Motor neuron (in vitro differentiated cells): Measurements from ENCODE around the gene MFRP. TPM values are rescaled to one million over a fixed set of nuclear protein-coding genes. Genes with fewer than 3 reads are reported as not detected.

Experiments used
- ATAC-seq, 8 experiments: fragments of 200-7000 bp; cut with Tn5 transposase; replicated peaks in 6 of 8; 2 replicates each; pipeline ENCODE4 v1.8.0; 2021; ENCODE audit warnings: mild to moderate bottlenecking in 8 of 8, moderate library complexity in 8 of 8
- H3K27ac ChIP-seq, 2 donors: fragments of 250-450 bp; sonication (Bioruptor Pico); 2 replicates each; pipeline ENCODE4 v1.9.0; 2021; ENCODE audit warnings: antibody characterized with exemption in 2 of 2, mild to moderate bottlenecking in 2 of 2, moderate library complexity in 1 of 2
- H3K4me1 ChIP-seq, 2 donors: fragments of 250-450 bp; sonication (Bioruptor Pico); replicated peaks in 1 of 2; 2 replicates each; pipeline ENCODE4 v1.6.1; 2021; ENCODE audit warnings: antibody characterized with exemption in 2 of 2, mild to moderate bottlenecking in 2 of 2, moderate library complexity in 1 of 2
- H3K4me3 ChIP-seq, 5 donors: fragments of 250-450 bp; sonication (Bioruptor Pico); 2 replicates each; pipeline ENCODE4 v1.9.0; 2021; ENCODE audit warnings: antibody characterized with exemption in 5 of 5, mild to moderate bottlenecking in 5 of 5, moderate library complexity in 4 of 5
- WGBS, 10 experiments: fragments of 450-650 bp; shearing (Covaris generic); methylation state at CpG; one replicate each; pipeline ENCODE4 v1.0.0; 2022; 5-methylcytosine and 5-hydroxymethylcytosine counted together
- in situ Hi-C, 9 experiments: fragments of 400-800 bp; cut with MboI; loops; one replicate each; pipeline ENCODE4 v1.15.0; 2021; ENCODE audit warnings: low sequenced_read_pairs in 9 of 9, low pct_unique_long_range_greater_than_20kb in 2 of 9; ENCODE audit not compliant: unreplicated experiment in 9 of 9
- total RNA-seq, 8 experiments: library from RNA; unstranded; fragments of 300-600 nt; gene quantifications; 2 replicates each; pipeline versions ENCODE4 v1.2.3 to v1.2.4, GENCODE V29; 2022

Gene MFRP
- total RNA-seq, 8 experiments from 2014 or later: 0.05 to 0.62 (median 0.12) TPM; not detected in 2

- no peak for ATAC-seq
- in situ Hi-C loops: no loop called here
- H3K27ac ChIP-seq: no peak overlapping the region
- no peak overlapping the region for H3K4me3 ChIP-seq
- 0 to 100% (median 54%) methylated on average over 2 to 4 of the region's 12 CpGs; no CpG with 5 or more reads in 5 of the 10 experiments for WGBS, 10 experiments
- peaks cover 29 to 31% of the 10 kb centered on the region in 2 donors for H3K4me1 ChIP-seq
Observed at GRCh38 chr11:119377112-119377901, 30.8 kb upstream of the MFRP start.

GRCh38 chr11:119376197-119376847, 29.8 kb upstream of the MFRP start:
- peak in 5 of 8 experiments; percentile 61 to 79 (median 65) for ATAC-seq
- Histone ChIP-seq H3K27ac (no peak overlapping the region), H3K4me1 (peaks cover 34 to 36% of the 10 kb centered on the region in 2 donors), H3K4me3 (peak overlapping the region in 1 of 5 donors; percentile 19)
- in situ Hi-C loops: no loop called here
- 20 to 89% (median 44%) methylated on average over 1 to 2 of the region's 11 CpGs; no CpG with 5 or more reads in 5 of the 10 experiments for WGBS, 10 experiments

- ATAC-seq: peak in 7 of 8 experiments; percentile 11 to 56 (median 47)
- Histone ChIP-seq H3K4me3 (peak overlapping the region in 1 of 5 donors; percentile 19), H3K4me1 (peaks cover 34 to 37% of the 10 kb centered on the region in 2 donors), H3K27ac (no peak overlapping the region)
- in situ Hi-C loops: no loop called here
- WGBS, 10 experiments: 40 to 90% (median 60%) methylated on average over 1 to 3 of the region's 14 CpGs; no CpG with 5 or more reads in 5 of the 10 experiments
Observed at GRCh38 chr11:119375337-119376196, 29.1 kb upstream of the MFRP start.

- Histone ChIP-seq H3K4me1 (peaks cover 35 to 38% of the 10 kb centered on the region in 2 donors), H3K4me3 (no peak overlapping the region), H3K27ac (no peak overlapping the region)
- in situ Hi-C loops: no loop called here
- WGBS, 10 experiments: 0 to 100% (median 29%) methylated on average over 1 to 5 of the region's 11 CpGs; no CpG with 5 or more reads in 3 of the 10 experiments
- peak in 5 of 8 experiments; percentile 2 to 14 (median 10) for ATAC-seq
Observed at GRCh38 chr11:119374632-119375336, 28.3 kb upstream of the MFRP start.

- in situ Hi-C loops: no loop called here
- 80 to 100% methylated on average over 1 of the region's 5 CpGs; no CpG with 5 or more reads in 8 of the 10 experiments for WGBS, 10 experiments
- H3K4me3 ChIP-seq: no peak overlapping the region
- ATAC-seq: peak; percentile 33 to 67 (median 58)
- peaks cover 42 to 44% of the 10 kb centered on the region in 2 donors for H3K4me1 ChIP-seq
- no peak overlapping the region for H3K27ac ChIP-seq
Observed at GRCh38 chr11:119373921-119374631, 27.6 kb upstream of the MFRP start.

GRCh38 chr11:119373059-119373920, 26.8 kb upstream of the MFRP start:
- H3K4me3 ChIP-seq: no peak overlapping the region
- ATAC-seq: no peak
- no peak overlapping the region for H3K27ac ChIP-seq
- 67 to 90% (median 85%) methylated on average over 1 to 6 of the region's 23 CpGs; no CpG with 5 or more reads in 4 of the 10 experiments for WGBS, 10 experiments
- peaks cover 50 to 52% of the 10 kb centered on the region in 2 donors for H3K4me1 ChIP-seq
- in situ Hi-C loops: no loop called here

- no peak overlapping the region for H3K27ac ChIP-seq
- in situ Hi-C loops: no loop called here
- 60 to 95% (median 85%) methylated on average over 1 to 10 of the region's 26 CpGs; no CpG with 5 or more reads in 2 of the 10 experiments for WGBS, 10 experiments
- no peak overlapping the region for H3K4me3 ChIP-seq
- no peak for ATAC-seq
- H3K4me1 ChIP-seq: peaks cover 58 to 61% of the 10 kb centered on the region in 2 donors
Observed at GRCh38 chr11:119372260-119373058, 26.0 kb upstream of the MFRP start.

- Histone ChIP-seq H3K27ac (no peak overlapping the region), H3K4me1 (peaks cover 61 to 66% of the 10 kb centered on the region in 2 donors), H3K4me3 (no peak overlapping the region)
- WGBS, 10 experiments: 20 to 91% (median 50%) methylated on average over 1 to 5 of the region's 8 CpGs; no CpG with 5 or more reads in 7 of the 10 experiments
- in situ Hi-C loops: no loop called here
- no peak for ATAC-seq
Observed at GRCh38 chr11:119371778-119372182, 25.3 kb upstream of the MFRP start.

GRCh38 chr11:119371067-119371601, 24.6 kb upstream of the MFRP start:
- WGBS, 10 experiments: 0 to 100% (median 65%) methylated on average over 1 to 4 of the region's 8 CpGs; no CpG with 5 or more reads in 5 of the 10 experiments
- in situ Hi-C loops: no loop called here
- Histone ChIP-seq H3K27ac (no peak overlapping the region), H3K4me1 (peaks cover 55 to 64% of the 10 kb centered on the region in 2 donors), H3K4me3 (no peak overlapping the region)
- no peak for ATAC-seq

- Histone ChIP-seq H3K4me1 (peaks cover 50 to 59% of the 10 kb centered on the region in 2 donors), H3K4me3 (no peak overlapping the region), H3K27ac (no peak overlapping the region)
- ATAC-seq: no peak
- WGBS, 10 experiments: 17 to 100% (median 72%) methylated on average over 1 to 7 of the region's 8 CpGs; no CpG with 5 or more reads in 4 of the 10 experiments
- in situ Hi-C loops: no loop called here
Observed at GRCh38 chr11:119370486-119371046, 24.1 kb upstream of the MFRP start.
